Endodermal cell (in vitro differentiated cells): ENCODE data around the gene BEST1. TPM values are rescaled to one million over a fixed set of nuclear protein-coding genes. Genes with fewer than 3 reads are reported as not detected.
A peak's percentile ranks its signal among the peaks of the same experiment; 100 is the strongest.

Experiments used
- DNase-seq: peaks from one replicate; pipeline ENCODE4 v3.0.0-alpha.2; 2017
- H3K27ac ChIP-seq: 2 replicates; pipeline ENCODE4 v1.5.1; 2013; ENCODE audit warnings: mild to moderate bottlenecking, low read depth, low read length, moderate library complexity
- H3K27me3 ChIP-seq: 2 replicates; pipeline ENCODE4 v1.6.1; 2013; ENCODE audit warnings: mild to moderate bottlenecking, low read length, moderate library complexity; ENCODE audit not compliant: insufficient read depth, control insufficient read depth, poor library complexity, severe bottlenecking
- H3K36me3 ChIP-seq: 2 replicates; pipeline ENCODE4 v1.7.0; 2013; ENCODE audit warnings: mild to moderate bottlenecking, low read length, moderate library complexity; ENCODE audit not compliant: control insufficient read depth, insufficient read depth
- H3K4me1 ChIP-seq: one replicate; pipeline ENCODE4 v1.7.0; 2013; ENCODE audit warnings: low read length; ENCODE audit not compliant: control insufficient read depth, insufficient read depth
- H3K4me3 ChIP-seq: 2 replicates; pipeline ENCODE4 v1.5.1; 2013; ENCODE audit warnings: mild to moderate bottlenecking, low read length, moderate library complexity
- H3K9ac ChIP-seq: 2 replicates; pipeline ENCODE4 v1.6.1; 2013; ENCODE audit warnings: mild to moderate bottlenecking, low read length, moderate library complexity; ENCODE audit not compliant: poor library complexity, severe bottlenecking; ENCODE audit errors: extremely low read depth
- H3K9me3 ChIP-seq: 2 replicates; pipeline ENCODE4 v1.6.1; 2013; ENCODE audit warnings: mild to moderate bottlenecking, low read length, moderate library complexity; ENCODE audit not compliant: control insufficient read depth
- H3K27ac Mint-ChIP-seq: 2 replicates; pipeline ENCODE4 v1.8.0; 2020; ENCODE audit warnings: mixed read lengths
- H3K27me3 Mint-ChIP-seq: 2 replicates; pipeline ENCODE4 v1.8.0; 2021; ENCODE audit warnings: mild to moderate bottlenecking, mixed read lengths; ENCODE audit not compliant: insufficient read depth
- H3K36me3 Mint-ChIP-seq: 2 replicates; pipeline ENCODE4 v1.8.0; 2020; ENCODE audit warnings: low read depth, mixed read lengths
- H3K4me1 Mint-ChIP-seq: 2 replicates; pipeline ENCODE4 v1.8.0; 2020; ENCODE audit warnings: mixed read lengths
- H3K4me3 Mint-ChIP-seq: 2 replicates; pipeline ENCODE4 v1.8.0; 2020; ENCODE audit warnings: mild to moderate bottlenecking, moderate library complexity, mixed read lengths
- H3K9me3 Mint-ChIP-seq: 2 replicates; pipeline ENCODE4 v1.8.0; 2020; ENCODE audit warnings: mild to moderate bottlenecking, mixed read lengths
- CTCF ChIP-seq: fragments of 200-600 bp; sonication (generic); conservative IDR thresholded peaks from 2 replicates; pipeline ENCODE4 v1.5.0; 2021; ENCODE audit warnings: antibody characterized with exemption, mild to moderate bottlenecking
- WGBS, 2 experiments: methylation state at CpG; one replicate each; pipeline versions ENCODE4 v1.1.5 to v1.1.7; 2013; ENCODE audit warnings: missing lambda C conversion rate in 2 of 2, mixed read lengths in 1 of 2; ENCODE audit not compliant: insufficient coverage in 1 of 2, insufficient read length in 1 of 2; 5-methylcytosine and 5-hydroxymethylcytosine counted together
- total RNA-seq, 2 donors: library from RNA; stranded (reverse); fragmentation: NEBNext Ultra II Directional in 1 of 2; extraction: Animal tissue kit (Norgen Biotek cat#: 25700) in 1 of 2; gene quantifications; 2 replicates in 1 of 2; 3 replicates in 1 of 2; pipeline ENCODE4 v1.2.1, GENCODE V29; 2021

BEST1 gene
- total RNA-seq, 2 donors from 2014 or later = 0.26 to 0.40 TPM

DNA sequence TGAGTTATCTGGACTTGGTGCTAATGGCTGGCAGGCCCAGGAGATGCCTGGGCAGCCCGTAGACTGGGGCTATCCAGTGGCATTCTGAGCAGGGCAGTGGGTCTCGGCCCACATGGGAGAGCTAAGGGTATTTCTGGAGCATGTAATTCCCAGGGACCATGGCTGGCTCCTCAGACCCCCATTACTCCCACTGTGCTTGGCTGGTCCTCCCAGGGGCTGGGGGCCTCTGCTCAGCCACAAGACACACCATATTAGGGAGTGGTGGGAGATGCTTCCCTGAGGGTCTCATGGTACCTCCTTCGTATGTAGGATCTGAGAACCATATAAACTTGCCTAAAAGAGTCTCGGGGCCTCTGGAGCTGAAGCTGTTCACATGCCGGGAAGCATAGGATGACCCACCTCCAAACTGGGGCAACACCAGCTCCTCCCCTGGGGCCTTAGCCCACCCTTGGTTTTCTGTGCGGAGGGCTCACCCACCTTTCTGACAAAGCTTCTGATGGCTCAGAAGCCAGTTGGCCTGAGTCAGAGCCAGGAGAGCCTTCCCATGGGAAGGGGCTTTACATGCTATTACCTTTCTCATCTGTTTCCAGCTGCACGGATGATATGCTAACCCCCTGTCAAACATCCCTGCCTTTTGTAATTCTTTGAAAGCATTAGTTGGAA lies 26.8 kb downstream of the BEST1 start:
- Mint-ChIP-seq H3K27me3 (peaks cover 23% of the 10 kb centered on the region), H3K9me3 (no peaks in the 10 kb centered on the region), H3K4me3 (no peak overlapping the region), H3K4me1 (peaks cover 33% of the 10 kb centered on the region), H3K27ac (no peak overlapping the region), H3K36me3 (no peaks in the 10 kb centered on the region)
- no peak overlapping the region for H3K9ac ChIP-seq
- no peaks in the 10 kb centered on the region for H3K36me3 ChIP-seq
- TF ChIP-seq CTCF = no peak
- peaks cover 12% of the 10 kb centered on the region for H3K4me1 ChIP-seq
- H3K27me3 ChIP-seq = no peaks in the 10 kb centered on the region
- WGBS, 2 experiments = 81 to 90% methylated on average over 4 to 7 of the region's 7 CpGs
- no peak overlapping the region for H3K27ac ChIP-seq
- H3K9me3 ChIP-seq = no peaks in the 10 kb centered on the region
- no peak for DNase-seq
- no peak overlapping the region for H3K4me3 ChIP-seq

DNA sequence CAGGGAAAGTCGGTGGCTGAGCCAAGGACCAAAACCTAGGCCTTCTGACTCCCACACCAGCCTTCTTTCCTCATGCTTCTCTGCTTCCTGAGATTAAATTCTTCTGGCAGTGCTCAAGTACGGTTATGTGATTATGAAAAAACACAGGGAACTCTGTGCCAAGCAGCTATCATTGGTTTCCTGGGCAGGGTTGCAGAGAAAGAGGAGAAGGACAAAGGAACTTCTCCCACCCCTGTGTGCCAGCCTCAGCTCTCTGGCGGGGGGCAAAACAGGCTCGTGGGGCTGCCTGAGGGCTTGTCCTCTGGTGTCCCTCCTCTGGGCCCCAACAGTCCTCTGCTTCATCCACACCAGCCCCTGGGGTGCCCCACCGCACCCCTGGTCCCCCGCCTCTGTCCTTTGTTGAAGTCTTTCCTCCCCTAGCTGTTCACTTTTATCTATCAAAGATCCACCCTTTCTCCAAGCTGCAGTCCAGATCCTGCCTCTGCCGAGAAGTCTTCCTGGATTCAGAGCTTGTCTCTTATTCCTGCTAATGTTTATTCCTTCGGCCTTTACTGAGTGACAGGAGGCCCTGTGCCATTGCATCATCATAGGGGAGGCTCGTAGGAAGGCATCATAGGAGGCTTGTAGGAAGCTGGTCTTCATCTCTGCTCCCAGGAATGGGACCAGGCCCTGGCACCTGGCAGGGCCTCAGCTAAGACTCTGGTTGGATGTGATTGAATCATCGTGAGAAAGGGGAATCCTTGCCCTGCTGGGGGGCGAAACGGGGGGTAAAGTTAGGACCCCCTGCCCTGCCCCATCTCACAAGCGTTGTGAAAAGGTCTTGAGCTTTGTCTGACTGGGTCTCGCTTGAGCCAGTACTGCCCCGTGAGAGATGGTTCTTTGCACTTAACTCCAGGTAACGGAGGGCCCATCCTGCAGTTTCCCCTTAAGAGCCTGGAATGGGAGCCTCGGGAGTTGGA lies 28.8 kb downstream of the BEST1 start:
- peaks cover 34% of the 10 kb centered on the region for H3K27me3 Mint-ChIP-seq
- Histone ChIP-seq H3K27ac (no peak overlapping the region), H3K4me3 (no peak overlapping the region), H3K9ac (no peak overlapping the region), H3K9me3 (no peaks in the 10 kb centered on the region), H3K4me1 (no peaks in the 10 kb centered on the region), H3K27me3 (no peaks in the 10 kb centered on the region), H3K36me3 (no peaks in the 10 kb centered on the region)
- no peak for TF ChIP-seq CTCF
- peaks cover 20% of the 10 kb centered on the region for H3K4me1 Mint-ChIP-seq
- no peak for DNase-seq
- 90 to 96% methylated on average over 12 to 17 of the region's 17 CpGs for WGBS, 2 experiments
- H3K36me3 Mint-ChIP-seq = no peaks in the 10 kb centered on the region
- no peak overlapping the region for H3K27ac Mint-ChIP-seq
- H3K9me3 Mint-ChIP-seq = no peaks in the 10 kb centered on the region
- no peak overlapping the region for H3K4me3 Mint-ChIP-seq

GRCh38 chr11:61980783-61981541 lies 30.8 kb downstream of the BEST1 start:
- Mint-ChIP-seq H3K9me3 (no peaks in the 10 kb centered on the region), H3K27ac (no peak overlapping the region), H3K27me3 (peaks cover 48% of the 10 kb centered on the region), H3K36me3 (no peaks in the 10 kb centered on the region), H3K4me3 (no peak overlapping the region), H3K4me1 (peaks cover 14% of the 10 kb centered on the region)
- no peak for TF ChIP-seq CTCF
- Histone ChIP-seq H3K4me3 (no peak overlapping the region), H3K4me1 (no peaks in the 10 kb centered on the region), H3K9me3 (no peaks in the 10 kb centered on the region), H3K36me3 (no peaks in the 10 kb centered on the region), H3K27ac (no peak overlapping the region), H3K27me3 (no peaks in the 10 kb centered on the region), H3K9ac (no peak overlapping the region)
- 90 to 93% methylated on average over 7 to 9 of the region's 10 CpGs for WGBS, 2 experiments
- peak; percentile 49 for DNase-seq
